HG03378 (cell line): ENCODE results near the gene SNX13.

Source experiments
- ATAC-seq: cut with Tn5 transposase; IDR thresholded peaks from one replicate; pipeline ENCODE4 v1.9.1; 2021; ENCODE audit warnings: mild to moderate bottlenecking, moderate library complexity; ENCODE audit not compliant: unreplicated experiment

SNX13 gene

DNA sequence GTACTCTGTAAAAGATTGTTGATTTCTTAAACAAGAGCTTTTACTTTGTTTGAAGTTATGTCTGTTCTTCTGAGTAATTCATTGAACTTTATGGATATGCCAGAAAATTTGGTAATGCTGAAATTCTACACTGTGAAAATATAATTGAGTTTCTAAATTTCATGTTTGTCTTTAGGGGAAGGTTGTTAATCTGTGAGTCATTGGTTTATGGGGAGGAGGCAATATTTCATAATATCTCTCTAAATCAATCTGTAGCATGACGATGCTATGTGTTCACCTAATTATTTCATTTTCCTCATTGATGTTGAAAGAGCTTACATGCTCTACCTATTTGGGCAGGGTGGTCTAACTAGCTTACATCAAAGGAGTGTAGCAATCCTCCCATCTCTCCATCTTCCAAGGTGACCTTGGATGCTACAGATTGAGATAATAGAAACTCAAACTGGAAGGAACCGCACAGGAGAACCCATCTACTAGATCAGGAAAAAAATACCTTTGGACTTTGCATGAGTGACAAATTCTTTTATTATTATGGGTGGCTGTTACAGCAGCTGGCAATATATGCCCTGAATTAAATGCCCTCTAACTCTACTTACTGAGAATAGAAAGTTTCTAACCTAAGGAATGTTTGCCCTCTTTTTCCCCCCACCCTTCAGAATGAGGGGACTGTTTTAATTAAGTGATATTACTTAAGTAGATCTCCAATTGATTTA lies 8.4 kb upstream of the SNX13 start:
- no peak for ATAC-seq

GRCh38 chr7:17947620-17948019 lies 7.3 kb upstream of the SNX13 start:
- no peak for ATAC-seq

DNA sequence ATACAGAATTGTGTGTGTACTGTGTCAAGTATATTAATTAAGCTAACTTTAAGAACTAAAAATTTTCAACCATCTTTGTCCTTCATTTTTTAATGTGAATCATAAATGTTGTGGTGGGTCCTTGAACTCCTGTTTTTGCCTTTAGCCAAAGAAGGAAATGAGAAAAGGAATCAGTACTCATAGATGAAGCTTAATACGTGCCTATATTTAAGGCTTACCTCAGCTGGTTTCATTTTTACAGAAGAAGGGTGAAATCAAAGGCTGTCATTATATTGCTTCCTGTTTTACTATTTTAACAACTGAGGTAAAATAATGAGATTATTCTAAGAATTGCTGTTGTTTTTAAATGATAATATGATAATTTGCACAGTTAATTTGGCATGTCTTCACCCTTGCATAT lies 6.3 kb upstream of the SNX13 start:
- peak; percentile 86 for ATAC-seq

DNA sequence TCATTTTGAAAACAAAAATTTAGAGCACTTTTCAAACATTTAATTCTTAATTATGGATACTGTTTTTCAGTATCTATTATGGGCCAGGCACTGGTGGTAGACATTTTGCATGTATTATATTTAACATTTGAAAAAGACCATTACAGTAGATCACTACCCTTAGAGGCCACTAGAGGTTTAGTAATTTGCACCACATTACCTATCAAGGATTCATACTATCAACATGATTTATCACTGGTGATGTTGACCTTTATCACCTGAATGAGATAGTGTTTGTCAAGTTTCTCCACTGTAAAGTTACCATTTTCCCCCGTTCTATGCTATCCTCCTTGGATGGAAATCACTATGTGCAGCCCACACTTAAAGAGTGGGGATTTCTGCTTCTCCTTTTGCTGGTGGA lies 4.4 kb upstream of the SNX13 start:
- ATAC-seq, result no peak

DNA sequence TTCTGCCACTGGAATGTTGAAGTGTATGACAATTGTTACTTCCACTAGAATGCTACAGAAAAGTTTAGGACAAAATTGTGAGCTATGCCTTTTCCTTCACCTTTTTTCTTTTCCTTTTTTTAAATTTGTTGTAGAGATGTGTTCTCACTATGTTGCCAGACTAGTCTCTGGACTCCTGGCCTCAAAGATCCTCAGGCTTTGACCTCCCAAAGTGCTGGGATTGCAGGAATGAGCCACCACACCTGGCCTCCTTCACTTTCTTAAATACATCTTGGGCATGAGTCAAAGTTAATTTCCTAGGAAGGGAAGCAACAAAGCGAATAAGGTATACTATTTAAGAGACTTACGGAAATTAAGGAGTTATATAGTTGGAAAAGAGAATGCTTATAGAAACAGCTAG lies 2.7 kb upstream of the SNX13 start:
- ATAC-seq, result no peak

DNA sequence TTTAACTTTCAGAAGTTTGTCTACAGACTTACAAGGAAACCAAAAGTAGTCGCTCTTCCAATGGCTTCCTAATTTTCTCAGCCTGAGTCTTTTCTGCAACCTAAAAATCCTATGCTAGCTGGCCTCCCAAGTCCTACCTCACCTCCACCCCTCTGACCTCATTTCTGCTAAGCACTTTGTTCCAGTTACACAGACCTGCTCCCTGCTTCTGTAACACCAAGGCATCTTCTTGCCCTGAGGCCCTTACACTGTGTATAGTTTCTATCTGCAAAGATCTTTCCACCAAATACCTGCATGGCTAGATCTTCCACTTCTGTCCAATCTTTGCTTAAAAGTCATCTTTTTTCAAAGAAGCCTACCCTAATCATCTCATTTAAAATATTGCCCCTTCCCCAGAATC lies 1.9 kb upstream of the SNX13 start:
- ATAC-seq, result no peak

DNA sequence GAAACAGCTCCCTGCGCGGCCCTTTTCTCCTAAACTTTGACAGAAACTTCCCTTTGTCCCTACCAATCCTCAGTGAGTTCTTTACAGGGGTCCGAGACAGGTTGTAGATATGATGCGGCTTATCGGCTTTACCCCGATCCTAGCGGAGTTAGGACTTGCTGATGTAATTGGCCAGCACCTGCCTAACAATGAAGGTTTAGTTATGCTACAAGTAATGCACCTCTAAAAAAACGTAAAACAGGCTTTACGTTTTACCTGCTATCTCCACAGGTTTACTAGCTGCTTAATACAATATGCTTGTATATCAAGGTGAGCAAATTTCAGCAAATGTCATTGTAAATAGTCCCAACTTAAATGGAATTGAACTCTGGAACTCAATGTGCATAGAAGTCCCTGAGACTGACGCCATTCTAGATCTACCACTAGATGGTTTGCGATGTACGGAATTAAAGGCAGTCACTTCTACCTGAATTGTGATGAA lies 697 bp upstream of the SNX13 start:
- no peak for ATAC-seq

DNA sequence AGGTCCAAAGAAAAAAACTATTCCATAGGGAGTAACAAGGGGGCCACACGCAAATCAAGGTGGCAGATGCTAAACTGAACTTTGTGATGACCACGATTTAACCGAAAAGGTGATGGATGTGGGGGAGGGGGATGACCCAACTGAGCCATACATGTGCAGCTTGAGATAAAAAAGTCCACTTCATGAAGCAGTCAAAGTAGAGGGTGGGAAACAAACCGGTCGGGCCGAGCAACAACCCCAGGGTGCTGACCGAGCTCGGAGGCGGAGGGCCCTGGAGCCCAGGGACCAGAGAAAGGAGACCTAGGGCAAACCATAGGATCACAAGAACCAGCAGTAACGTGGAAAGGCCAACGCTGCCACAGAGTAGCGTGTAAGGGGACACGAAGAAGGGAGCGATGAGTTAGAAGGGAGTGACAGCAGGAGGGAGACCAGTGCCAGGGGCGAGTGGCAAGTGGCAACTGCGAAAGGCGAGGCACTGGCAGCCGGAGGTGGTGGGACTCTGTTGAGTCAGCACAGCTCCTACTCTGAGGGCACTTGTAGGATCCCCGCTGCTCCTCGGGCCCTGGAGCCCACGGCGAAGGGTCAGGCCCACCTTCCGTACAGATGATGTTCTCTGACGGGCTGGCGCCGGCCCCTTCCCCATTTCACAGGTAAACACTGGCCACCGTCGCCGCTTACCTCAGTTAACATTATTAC lies 540 bp downstream of the SNX13 start:
- peak; percentile 33 for ATAC-seq

GRCh38 chr7:17939211-17939605 lies 1.1 kb downstream of the SNX13 start:
- ATAC-seq, result no peak

DNA sequence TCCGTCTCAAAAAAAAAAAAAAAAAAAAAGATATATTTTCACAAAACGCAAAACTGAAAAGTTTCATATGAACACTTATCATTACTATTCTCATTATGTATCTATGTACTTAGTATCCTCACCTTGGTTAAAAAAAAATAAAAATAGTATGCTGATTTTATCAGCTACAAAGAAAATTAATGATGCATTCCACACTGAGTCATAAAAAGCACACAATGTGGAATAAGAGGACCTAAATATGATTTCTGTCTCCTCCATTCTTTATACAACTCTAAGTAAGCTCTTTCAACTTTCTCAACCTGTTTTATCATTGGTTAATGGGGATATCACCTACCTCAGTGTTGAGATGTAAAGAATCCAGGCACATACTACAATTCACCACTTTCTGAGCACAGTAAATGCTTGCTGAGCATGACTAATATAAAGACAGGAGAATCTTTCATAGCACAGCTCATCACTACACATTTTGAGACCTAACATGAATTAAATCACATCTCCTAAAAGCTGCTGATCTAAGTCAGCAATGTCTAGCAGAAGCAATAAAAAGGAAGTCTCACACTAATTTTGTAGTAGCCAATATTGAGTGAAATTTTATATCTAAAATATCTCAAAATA lies 2.7 kb downstream of the SNX13 start:
- peak; percentile 26 for ATAC-seq

DNA sequence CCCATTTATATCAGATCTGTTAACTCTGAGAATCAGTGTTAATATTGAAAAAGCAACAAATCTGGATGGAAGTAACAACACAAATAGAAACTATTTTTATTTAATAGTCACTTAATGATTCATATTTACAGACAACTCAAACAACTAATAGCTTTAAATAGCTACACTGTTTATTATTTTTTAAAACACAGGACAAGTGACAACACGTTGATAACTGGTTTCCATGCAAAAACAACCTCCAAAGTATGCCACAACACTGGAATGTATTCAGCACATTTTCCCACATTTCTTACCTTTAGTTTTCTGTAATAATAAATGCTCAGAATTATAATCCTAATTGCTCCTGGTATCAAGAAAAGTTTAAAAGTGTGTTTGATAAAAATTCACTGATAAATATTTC lies 4.0 kb downstream of the SNX13 start:
- ATAC-seq, result no peak

- ATAC-seq, result no peak
Measured at GRCh38 chr7:17934612-17935240, 5.6 kb downstream of the SNX13 start.

- ATAC-seq, result no peak
Measured at GRCh38 chr7:17934094-17934493, 6.2 kb downstream of the SNX13 start.

DNA sequence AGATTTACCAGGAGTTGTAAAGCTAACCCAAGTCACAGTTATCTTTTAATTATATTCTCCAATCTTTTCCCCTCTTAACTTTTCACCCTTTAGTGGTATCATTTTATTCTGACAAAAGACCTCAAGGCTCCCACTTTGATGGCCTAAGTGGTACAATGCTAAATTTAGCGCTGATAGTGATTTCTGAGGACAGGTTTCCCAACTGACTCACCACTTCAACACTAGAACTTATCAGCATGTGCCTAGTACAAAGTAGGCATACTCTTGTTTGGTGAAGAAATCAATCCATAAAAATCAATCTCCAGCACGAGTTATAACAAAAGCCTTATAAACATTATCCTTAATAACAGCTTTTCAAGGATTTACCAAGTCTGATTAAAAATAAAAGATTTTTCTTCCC lies 7.5 kb downstream of the SNX13 start:
- ATAC-seq, result no peak

DNA sequence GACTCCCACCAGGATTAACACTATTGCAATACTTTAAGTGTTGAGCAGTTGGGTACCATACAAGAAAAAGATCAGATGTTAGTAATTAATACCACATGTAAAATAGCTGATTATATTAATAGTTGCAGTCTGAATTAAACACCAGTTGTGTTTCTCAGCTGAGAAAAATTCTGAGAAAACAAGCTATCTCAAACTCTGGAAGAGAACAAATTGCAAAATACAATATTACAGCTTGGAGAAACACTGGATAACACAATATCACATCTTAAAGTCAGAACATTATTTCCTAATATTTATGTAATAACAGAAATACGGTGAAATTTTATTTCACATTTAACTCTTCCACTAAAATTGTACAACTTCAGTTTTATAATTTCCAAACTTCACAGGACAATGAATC lies 9.2 kb downstream of the SNX13 start:
- ATAC-seq, result no peak

- no peak for ATAC-seq
Measured at GRCh38 chr7:17930546-17930945, 9.7 kb downstream of the SNX13 start.

DNA sequence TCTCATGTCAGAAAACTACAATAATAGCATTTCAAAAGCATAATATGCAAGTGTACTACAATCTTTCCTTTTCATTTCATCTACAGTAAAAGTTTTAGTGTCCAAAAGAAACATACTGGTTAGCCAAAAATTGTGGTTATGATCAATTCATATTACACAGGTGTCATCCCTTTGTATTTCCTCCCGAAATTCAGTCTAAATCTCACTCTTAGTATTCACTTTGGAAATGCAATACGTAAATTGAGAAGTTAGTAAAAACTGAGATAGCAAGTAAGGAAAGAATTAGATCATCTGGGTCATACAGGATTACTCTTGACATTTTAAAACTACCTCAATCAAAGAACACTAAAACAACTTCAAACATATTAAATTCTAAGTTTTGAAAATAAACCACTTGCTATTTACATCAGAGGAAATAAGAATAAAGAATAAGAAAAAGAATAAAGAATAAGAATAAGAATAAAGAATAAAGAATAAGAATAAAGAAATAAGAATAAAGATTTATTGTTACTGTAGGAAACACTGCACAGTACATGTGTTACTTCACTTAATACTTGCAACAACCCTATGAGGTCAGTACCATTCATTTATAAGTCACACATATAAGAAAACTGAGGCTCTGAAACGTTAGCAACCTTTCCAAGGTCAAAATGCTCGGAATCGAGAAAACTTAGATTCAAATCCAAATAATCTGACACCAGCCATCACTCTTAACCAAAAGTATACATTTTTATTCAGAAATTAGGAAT lies 10.5 kb downstream of the SNX13 start:
- no peak for ATAC-seq

- no peak for ATAC-seq
Measured at GRCh38 chr7:17928055-17928454, 12.2 kb downstream of the SNX13 start.

DNA sequence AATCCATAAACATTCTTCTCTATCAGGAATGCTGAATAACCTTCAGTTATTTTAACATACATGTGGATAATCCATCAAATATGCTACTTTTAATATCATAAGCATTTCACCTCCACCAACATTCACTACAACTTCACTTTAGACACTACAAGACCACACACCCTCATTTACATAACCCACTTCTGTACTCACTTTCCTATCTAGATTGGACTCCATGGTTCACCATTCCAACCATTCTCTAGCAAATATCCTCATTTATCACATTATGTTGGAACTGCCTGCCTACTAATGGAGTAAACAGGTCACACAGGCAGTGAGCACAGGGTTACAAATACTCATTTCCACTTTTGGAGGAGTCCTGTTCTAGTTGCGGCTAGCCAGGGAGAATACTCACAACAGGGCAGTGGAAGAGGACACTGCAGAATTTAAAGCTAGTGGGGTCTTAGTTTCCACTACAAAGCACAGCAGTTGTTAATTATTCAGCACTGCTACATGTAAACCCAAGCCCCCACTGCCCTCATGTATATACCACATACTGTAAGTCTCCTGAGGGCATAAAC lies 18.4 kb downstream of the SNX13 start:
- no peak for ATAC-seq

DNA sequence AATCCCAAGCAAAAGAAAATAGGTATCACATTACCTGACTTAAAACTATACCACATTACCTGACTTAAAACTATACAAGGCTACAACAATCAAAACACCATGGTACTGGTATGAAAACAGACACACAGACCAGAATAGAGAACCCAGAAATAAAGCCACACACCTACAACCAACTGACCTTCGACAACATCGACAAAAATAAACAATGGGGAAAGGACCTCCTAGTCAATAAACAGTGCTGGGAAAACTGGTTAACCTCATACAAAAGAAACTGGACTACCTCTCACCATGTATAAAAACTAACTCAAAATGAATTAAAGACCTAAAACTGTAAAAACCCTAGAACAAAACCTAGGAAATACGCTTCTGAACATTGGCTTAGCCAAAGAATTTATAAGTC lies 22.5 kb downstream of the SNX13 start:
- ATAC-seq, result no peak

DNA sequence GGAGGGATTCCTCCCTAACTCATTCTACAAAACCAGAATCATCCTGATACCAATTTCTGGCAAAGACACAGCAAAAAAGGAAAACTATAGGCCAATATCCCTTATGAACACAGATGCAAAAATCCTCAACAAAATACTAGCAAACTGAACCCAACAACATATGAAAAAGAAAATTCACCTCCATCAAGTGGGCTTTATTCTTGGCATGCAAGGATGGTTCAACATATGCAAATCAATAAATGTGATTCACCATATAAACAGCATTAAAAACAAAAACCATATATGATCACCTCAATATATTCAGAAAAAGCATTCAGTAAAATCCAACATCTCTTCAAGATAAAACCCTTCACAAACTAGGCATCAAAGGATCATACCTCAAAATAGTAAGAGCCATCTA lies 23.5 kb downstream of the SNX13 start:
- no peak for ATAC-seq
